NCI-H128 (cell line): ENCODE measurements around the gene ATP8A1.
"Not testable (repeated sequence)": the region's sequence is repeated elsewhere in the genome, so short reads cannot be mapped to it uniquely, and the experiment has no call there.

ENCODE experiments used
- DNase-seq: peaks from one replicate; lab custom pipeline; 2025; ENCODE audit not compliant: unreplicated experiment; lab: John Stamatoyannopoulos, UW

Gene ATP8A1

DNA sequence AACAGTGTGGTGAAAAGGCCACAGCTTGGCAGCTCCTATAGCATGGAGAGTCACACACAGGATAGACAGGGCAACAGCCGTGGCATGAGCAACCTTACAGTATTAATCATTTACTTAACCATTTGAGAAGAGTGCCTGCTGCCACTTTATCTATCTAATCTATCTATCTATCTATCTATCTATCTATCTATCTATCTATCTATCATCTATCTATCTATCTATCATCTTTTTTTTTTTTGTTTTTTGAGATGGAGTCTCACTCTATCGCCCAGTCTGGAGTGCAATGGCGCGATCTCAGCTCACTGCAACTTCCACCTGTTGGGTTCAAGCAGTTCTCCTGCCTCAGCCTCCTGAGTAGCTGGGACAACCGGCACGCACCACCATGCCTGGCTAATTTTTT is 284.6 kb downstream of the ATP8A1 start:
- not testable (repeated sequence) for DNase-seq

DNA sequence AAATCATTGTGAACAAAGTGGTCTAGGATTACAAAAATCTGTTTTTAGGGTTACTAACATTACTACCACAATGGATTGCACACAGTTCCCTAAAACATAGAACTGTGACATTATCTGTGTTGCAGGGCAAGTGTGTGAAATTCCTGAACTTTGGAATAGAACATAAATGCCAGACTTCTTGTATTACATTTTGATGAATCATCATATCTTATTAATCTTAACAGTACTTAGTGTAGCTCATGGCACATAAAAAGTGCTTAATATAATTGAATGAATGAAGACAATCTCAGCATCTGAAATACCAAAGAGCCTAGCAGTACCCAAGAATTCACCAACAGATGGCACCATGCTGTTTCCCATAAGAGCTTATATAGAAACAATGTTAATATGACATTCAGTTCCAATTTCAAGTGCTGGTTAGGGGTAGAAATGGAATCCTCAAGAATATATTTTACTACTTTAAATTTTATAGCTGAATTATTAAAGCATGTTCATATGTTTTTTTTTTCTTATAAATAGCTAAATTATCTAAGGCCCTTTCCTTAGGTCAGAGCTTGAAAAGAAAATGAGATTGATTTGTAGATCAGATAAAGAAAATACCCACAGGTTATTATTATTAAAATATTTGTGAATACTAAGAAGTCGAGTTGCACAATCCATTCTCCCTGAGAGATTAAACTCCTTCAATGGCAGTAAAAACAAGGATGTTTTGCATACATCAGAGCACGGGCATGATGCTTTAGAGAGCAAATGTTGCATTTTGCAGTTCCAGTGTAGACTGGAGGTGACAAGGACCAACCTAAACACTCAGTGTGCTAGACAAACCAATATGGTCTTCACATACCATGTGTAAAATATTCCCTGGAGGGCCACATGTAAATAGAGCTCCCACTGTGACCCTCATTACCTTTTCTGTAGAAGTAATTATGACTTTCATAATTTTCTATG is 285.3 kb downstream of the ATP8A1 start:
- DNase-seq = no peak

DNA sequence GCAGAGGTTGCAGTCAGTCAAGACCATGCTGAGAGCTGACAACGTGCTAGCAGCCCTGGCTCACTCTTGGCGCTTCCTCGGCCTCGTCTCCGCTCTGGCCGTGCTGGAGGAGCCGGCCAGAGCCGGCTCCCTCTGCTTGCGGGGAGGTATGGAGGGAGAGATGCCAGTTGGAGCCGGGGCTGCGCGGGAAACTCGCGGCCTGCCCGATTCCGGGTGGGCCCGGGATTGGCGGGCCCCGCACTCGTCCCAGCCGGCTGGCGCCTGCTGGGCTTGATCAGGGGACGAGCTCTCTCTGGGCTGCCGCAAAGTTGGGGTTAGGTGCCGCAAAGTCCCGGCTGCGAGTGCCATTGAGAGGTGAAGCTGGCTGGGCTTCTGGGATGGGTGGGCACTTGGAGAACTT is 287.4 kb downstream of the ATP8A1 start:
- no peak for DNase-seq

DNA sequence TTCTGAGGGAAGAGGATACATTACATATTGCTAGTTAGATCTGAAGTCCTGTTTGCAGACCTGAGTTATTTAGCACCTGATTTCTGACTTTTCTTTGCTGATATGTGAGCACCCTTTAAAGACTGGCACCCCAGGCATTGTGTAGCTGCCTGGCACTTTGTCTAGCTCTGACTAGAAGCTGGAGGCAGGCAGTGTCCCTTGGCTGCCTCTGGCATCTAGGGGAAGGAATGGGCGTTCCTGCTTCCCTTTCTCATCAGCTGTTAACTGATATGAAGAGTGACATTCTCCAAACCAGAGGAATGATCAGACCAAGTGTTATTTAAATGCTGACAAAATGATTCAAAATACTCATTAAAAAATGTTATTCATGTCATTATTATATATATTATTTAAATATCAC is 289.9 kb downstream of the ATP8A1 start:
- DNase-seq = no peak

DNA sequence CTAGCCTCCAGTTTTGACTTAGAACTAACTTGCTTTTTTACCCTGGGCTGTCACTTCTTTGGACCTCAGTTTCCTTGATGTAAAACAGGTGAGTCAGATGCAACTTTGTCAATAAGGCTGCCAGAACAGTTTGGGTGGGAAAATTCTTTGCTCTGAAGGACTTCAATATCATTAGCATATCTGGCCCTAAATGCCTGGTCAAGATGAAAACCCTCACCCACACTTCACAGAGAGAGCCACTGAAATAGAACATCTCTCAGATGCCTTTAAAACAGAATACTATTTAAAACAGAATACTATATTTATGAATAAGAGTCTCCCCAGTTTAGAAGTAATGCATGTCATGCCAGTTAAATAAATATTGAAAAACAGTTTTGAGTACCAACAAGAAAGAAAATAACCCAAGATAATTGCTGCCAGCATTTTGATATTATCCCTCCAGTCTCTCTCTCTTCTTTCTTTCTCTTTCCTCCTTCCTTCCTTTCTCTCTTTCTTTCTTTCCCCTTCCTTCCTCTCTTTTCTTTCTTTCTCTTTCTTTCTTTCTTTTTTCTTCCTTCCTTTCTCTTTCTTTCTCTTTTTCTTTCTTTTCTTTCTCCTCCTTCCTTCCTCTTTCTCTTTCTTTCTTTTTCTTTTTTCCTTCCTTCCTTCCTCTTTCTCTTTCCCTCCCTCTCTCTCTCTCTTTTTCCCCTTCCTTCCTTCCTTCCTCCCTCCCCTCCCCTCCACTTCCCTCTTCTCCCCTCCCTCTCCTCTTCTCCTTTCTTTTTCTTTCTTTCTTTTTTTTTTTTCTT is 292.4 kb downstream of the ATP8A1 start:
- DNase-seq = no peak

DNA sequence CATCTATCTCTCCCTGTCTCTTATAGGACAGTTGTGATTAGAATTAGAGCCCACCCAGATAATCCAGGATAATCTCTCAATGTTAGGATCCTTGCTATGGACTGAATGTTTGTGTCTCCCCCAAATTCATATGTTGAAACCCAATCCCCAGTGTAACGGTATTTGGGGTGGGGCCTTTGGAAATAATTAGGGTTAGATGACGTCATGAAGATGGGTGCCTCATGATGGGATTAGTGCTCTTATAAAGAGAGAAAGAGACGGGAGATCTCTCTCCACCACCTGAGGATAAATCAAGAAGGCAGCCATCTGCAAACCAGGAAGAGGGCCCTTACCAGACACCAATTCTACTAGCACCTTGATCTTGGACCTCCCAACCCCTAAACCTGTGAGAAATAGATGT is 293.3 kb downstream of the ATP8A1 start:
- DNase-seq = no peak

DNA sequence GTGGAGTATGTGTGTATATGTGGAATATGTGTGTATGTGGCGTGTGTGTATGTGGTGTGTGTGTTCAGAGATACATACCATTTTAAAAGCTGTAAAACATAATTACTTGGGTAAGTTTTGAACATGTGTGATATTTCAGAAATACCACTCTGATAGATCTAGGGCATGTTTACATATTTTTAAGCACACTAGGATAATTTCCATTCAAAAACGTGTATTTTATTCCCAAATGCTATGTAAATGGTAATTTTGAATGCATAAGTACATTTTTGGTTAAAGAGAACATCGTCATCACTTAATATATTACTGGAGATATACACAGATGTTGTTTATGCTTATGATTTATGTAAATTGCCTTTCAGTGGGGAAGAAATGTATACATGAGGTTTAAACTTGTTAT is 294.3 kb downstream of the ATP8A1 start:
- no peak for DNase-seq

DNA sequence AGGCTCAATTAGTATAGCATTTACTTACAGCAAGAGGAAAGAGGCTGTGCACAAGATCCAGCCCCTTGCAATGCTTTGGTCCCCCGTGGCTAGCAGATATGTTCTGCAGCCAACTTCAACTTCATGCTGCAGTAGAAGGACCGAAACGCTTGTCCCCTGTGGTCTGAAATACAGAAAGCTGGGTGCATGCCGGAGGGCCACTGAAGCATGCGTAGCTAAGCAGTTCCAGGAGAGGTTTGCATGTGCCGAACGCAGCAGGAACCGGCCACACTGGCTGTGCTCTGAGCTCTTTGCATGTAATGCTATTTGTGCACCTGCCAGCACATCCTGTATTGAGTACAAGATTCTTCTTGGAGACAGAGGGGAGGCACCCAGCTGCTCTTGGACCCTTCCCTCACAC is 295.4 kb downstream of the ATP8A1 start:
- no peak for DNase-seq

DNA sequence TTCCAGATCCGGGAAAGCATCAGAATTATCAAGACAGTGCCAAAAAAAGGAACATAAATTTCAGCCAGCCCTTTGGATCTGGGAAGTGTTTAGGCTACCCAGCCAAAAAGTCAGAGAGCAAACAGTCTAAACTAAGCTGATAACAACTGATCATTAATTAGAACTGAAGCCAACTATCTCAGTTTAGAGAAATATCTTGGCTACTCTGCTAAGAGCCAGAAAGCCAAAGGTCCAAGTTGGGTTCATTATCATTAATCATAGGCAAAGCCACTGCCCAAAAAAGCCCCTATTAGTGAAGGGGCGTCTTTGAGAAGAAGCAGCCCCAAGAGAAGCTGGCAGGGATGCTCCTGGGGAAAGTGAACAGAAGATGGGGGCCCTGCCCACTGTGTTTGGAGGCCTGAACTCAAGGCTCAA is 296.6 kb downstream of the ATP8A1 start:
- DNase-seq = no peak

DNA sequence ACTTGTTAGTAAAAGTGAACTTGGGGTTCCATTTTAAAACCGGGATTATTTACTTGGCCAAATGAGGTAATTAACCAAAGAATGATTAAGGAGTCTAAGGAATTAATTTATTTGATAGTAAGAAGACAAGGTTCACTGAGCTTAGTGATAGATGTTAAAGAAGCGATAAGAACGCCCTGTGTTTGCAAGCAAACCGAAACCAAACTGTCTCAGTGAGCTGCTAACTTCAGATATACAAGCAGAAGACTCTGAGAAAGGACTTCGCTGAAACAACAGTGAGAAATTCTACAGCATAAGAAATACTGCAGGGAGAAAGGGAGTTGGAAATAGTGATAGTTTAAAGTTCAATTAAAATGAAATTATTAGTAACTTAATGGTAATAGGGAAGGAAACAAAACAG is 297.2 kb downstream of the ATP8A1 start:
- no peak for DNase-seq
